HG03135 (cell line): ENCODE results near the gene SSX2IP.

Source experiments
- ATAC-seq: cut with Tn5 transposase; IDR thresholded peaks from one replicate; pipeline ENCODE4 v1.9.1; 2021; ENCODE audit warnings: mild to moderate bottlenecking, moderate library complexity; ENCODE audit not compliant: unreplicated experiment

The SSX2IP gene

GRCh38 chr1:84709131-84709530 lies 18.9 kb upstream of the SSX2IP start:
- ATAC-seq = no peak

GRCh38 chr1:84708031-84708430 lies 17.8 kb upstream of the SSX2IP start:
- ATAC-seq = no peak

- ATAC-seq = no peak
These were observed 15.3 kb upstream of the SSX2IP start for GRCh38 chr1:84705513-84705912.

- no peak for ATAC-seq
These were observed 14.7 kb upstream of the SSX2IP start for GRCh38 chr1:84704872-84705417.

GRCh38 chr1:84703431-84703830 lies 13.2 kb upstream of the SSX2IP start:
- no peak for ATAC-seq

- ATAC-seq = no peak
These were observed 11.9 kb upstream of the SSX2IP start for GRCh38 chr1:84702143-84702542.

GRCh38 chr1:84701376-84701775 lies 11.1 kb upstream of the SSX2IP start:
- no peak for ATAC-seq

- ATAC-seq = no peak
These were observed 9.8 kb upstream of the SSX2IP start for GRCh38 chr1:84700070-84700469.

- ATAC-seq = no peak
These were observed 8.2 kb upstream of the SSX2IP start for GRCh38 chr1:84698151-84699110.

- ATAC-seq = no peak
These were observed 3.5 kb upstream of the SSX2IP start for GRCh38 chr1:84693785-84694184.

GRCh38 chr1:84693005-84693404 lies 2.7 kb upstream of the SSX2IP start:
- no peak for ATAC-seq

- no peak for ATAC-seq
These were observed 2.1 kb upstream of the SSX2IP start for GRCh38 chr1:84692391-84692790.

- no peak for ATAC-seq
These were observed 992 bp upstream of the SSX2IP start for GRCh38 chr1:84691122-84691783.

GRCh38 chr1:84689514-84690396 lies 506 bp downstream of the SSX2IP start:
- peak; percentile 36 for ATAC-seq

GRCh38 chr1:84688463-84689061 lies 1.7 kb downstream of the SSX2IP start:
- no peak for ATAC-seq

- no peak for ATAC-seq
These were observed 2.4 kb downstream of the SSX2IP start for GRCh38 chr1:84687714-84688462.

GRCh38 chr1:84686223-84686622 lies 4.0 kb downstream of the SSX2IP start:
- ATAC-seq = no peak

- no peak for ATAC-seq
These were observed 6.8 kb downstream of the SSX2IP start for GRCh38 chr1:84683508-84683907.

- ATAC-seq = no peak
These were observed 8.2 kb downstream of the SSX2IP start for GRCh38 chr1:84682047-84682446.
